H9 (cell line): ENCODE results near the gene GCNT1. TPM values are rescaled to one million over a fixed set of nuclear protein-coding genes. Genes with fewer than 3 reads are reported as not detected.

Experiments used
- DNase-seq: peaks from one replicate; pipeline ENCODE4 v3.0.0-alpha.2; 2017
- H2AFZ ChIP-seq: one replicate; pipeline ENCODE4 v1.6.1; 2013; ENCODE audit warnings: mild to moderate bottlenecking, low read length, control low read depth, moderate library complexity
- H2AK5ac ChIP-seq: 2 replicates; pipeline ENCODE4 v1.6.1; 2013; ENCODE audit warnings: low read length, control low read depth, mixed read lengths; ENCODE audit not compliant: insufficient read length
- H2BK120ac ChIP-seq: one replicate; pipeline ENCODE4 v1.6.1; 2013; ENCODE audit warnings: low read depth, mild to moderate bottlenecking, low read length, control low read depth, inconsistent platforms; ENCODE audit not compliant: poor library complexity, severe bottlenecking
- H2BK12ac ChIP-seq: 2 replicates; pipeline ENCODE4 v1.6.1; 2013; ENCODE audit warnings: low read length, control low read depth, mixed read lengths, low read depth; ENCODE audit not compliant: insufficient read length
- H2BK15ac ChIP-seq: 2 replicates; pipeline ENCODE4 v1.6.1; 2013; ENCODE audit warnings: low read depth, low read length, control low read depth
- H2BK20ac ChIP-seq: one replicate; pipeline ENCODE4 v1.6.1; 2013; ENCODE audit warnings: low read depth, mild to moderate bottlenecking, low read length, control low read depth, inconsistent platforms; ENCODE audit not compliant: poor library complexity, severe bottlenecking
- H2BK5ac ChIP-seq: 2 replicates; pipeline ENCODE4 v1.6.1; 2013; ENCODE audit warnings: low read length, control low read depth, mixed read lengths; ENCODE audit not compliant: insufficient read length
- H3K14ac ChIP-seq: 2 replicates; pipeline ENCODE4 v1.6.1; 2013; ENCODE audit warnings: low read length, control low read depth; ENCODE audit not compliant: insufficient read depth
- H3K18ac ChIP-seq: 2 replicates; pipeline ENCODE4 v1.6.1; 2013; ENCODE audit warnings: low read depth, mild to moderate bottlenecking, mixed read lengths, low read length, control low read depth; ENCODE audit not compliant: insufficient read length
- H3K23ac ChIP-seq: 2 replicates; pipeline ENCODE4 v1.6.1; 2013; ENCODE audit warnings: low read length, control low read depth, mixed read lengths, low read depth; ENCODE audit not compliant: insufficient read length
- H3K23me2 ChIP-seq: 2 replicates; pipeline ENCODE4 v1.6.1; 2013; ENCODE audit warnings: low read depth, mild to moderate bottlenecking, mixed read lengths, low read length, control low read depth; ENCODE audit not compliant: insufficient read length, poor library complexity, severe bottlenecking
- H3K27ac ChIP-seq: 2 replicates; pipeline ENCODE4 v1.5.1; 2013; ENCODE audit warnings: low read length, control low read depth, mixed read lengths, low read depth; ENCODE audit not compliant: insufficient read length
- H3K27me3 ChIP-seq: 2 replicates; pipeline ENCODE4 v1.6.1; 2013; ENCODE audit warnings: low read length, control low read depth, inconsistent platforms; ENCODE audit not compliant: insufficient read depth
- H3K4ac ChIP-seq: 2 replicates; pipeline ENCODE4 v1.6.1; 2013; ENCODE audit warnings: low read depth, mild to moderate bottlenecking, control low read depth, inconsistent platforms, low read length, moderate library complexity
- H3K4me1 ChIP-seq: 2 replicates; pipeline ENCODE4 v1.6.1; 2013; ENCODE audit warnings: low read length, control low read depth, inconsistent platforms; ENCODE audit not compliant: insufficient read depth
- H3K4me2 ChIP-seq: 2 replicates; pipeline ENCODE4 v1.6.1; 2013; ENCODE audit warnings: low read length, control low read depth, mixed read lengths; ENCODE audit not compliant: insufficient read length, insufficient read depth
- H3K56ac ChIP-seq: 2 replicates; pipeline ENCODE4 v1.6.1; 2013; ENCODE audit warnings: low read depth, mild to moderate bottlenecking, mixed read lengths, low read length, control low read depth; ENCODE audit not compliant: insufficient read length
- H3K79me1 ChIP-seq: 2 replicates; pipeline ENCODE4 v1.6.1; 2013; ENCODE audit warnings: low read depth, mild to moderate bottlenecking, moderate library complexity, low read length, control low read depth, inconsistent platforms; ENCODE audit not compliant: insufficient read depth, poor library complexity, severe bottlenecking
- H3K79me2 ChIP-seq: 2 replicates; pipeline ENCODE4 v1.6.1; 2013; ENCODE audit warnings: low read length, control low read depth, inconsistent platforms; ENCODE audit not compliant: insufficient read depth
- H3K9ac ChIP-seq: 2 replicates; pipeline ENCODE4 v1.6.1; 2013; ENCODE audit warnings: low read length, control low read depth, mixed read lengths; ENCODE audit not compliant: insufficient read length; ENCODE audit errors: extremely low read depth
- H3K9me3 ChIP-seq: one replicate; pipeline ENCODE4 v1.6.1; 2013; ENCODE audit warnings: low read depth, low read length, inconsistent platforms; ENCODE audit not compliant: control insufficient read depth
- H3T11ph ChIP-seq: one replicate; pipeline ENCODE4 v1.6.1; 2013; ENCODE audit warnings: mild to moderate bottlenecking, low read length, control low read depth, inconsistent platforms
- H4K20me1 ChIP-seq: one replicate; pipeline ENCODE4 v1.6.1; 2013; ENCODE audit not compliant: control insufficient read depth, insufficient read length, insufficient read depth
- H4K5ac ChIP-seq: 2 replicates; pipeline ENCODE4 v1.6.1; 2013; ENCODE audit warnings: low read depth, mild to moderate bottlenecking, mixed read lengths, low read length, control low read depth; ENCODE audit not compliant: insufficient read length
- H4K8ac ChIP-seq: replicated peaks from 2 replicates; pipeline ENCODE4 v1.6.1; 2013; ENCODE audit warnings: low read length, control low read depth, mixed read lengths, low read depth; ENCODE audit not compliant: insufficient read length
- H4K91ac ChIP-seq: 2 replicates; pipeline ENCODE4 v1.6.1; 2013; ENCODE audit warnings: low read depth, mild to moderate bottlenecking, moderate library complexity, mixed read lengths, low read length, control low read depth; ENCODE audit not compliant: insufficient read length
- H3K27ac Mint-ChIP-seq, 3 experiments: 2 replicates in 2 of 3; 3 replicates in 1 of 3; pipeline ENCODE4 v1.8.0; 2020 to 2021; ENCODE audit warnings: mixed read lengths in 3 of 3, mild to moderate bottlenecking in 1 of 3, moderate library complexity in 1 of 3
- H3K27me3 Mint-ChIP-seq: 2 replicates; pipeline ENCODE4 v1.8.0; 2021; ENCODE audit warnings: low read depth, mild to moderate bottlenecking, moderate library complexity, mixed read lengths
- H3K36me3 Mint-ChIP-seq, 3 experiments: 2 replicates in 2 of 3; 3 replicates in 1 of 3; pipeline ENCODE4 v1.8.0; 2020 to 2021; ENCODE audit warnings: low read depth in 3 of 3, mixed read lengths in 3 of 3; ENCODE audit not compliant: insufficient read depth in 1 of 3
- H3K4me1 Mint-ChIP-seq, 2 experiments: 2 replicates each; pipeline ENCODE4 v1.8.0; 2020; ENCODE audit warnings: mixed read lengths in 2 of 2
- H3K4me3 Mint-ChIP-seq, 2 experiments: 2 replicates in 1 of 2; 3 replicates in 1 of 2; pipeline ENCODE4 v1.8.0; 2020 to 2021; ENCODE audit warnings: mild to moderate bottlenecking in 2 of 2, mixed read lengths in 2 of 2, moderate library complexity in 1 of 2
- H3K9me3 Mint-ChIP-seq, 2 experiments: 2 replicates in 1 of 2; 3 replicates in 1 of 2; pipeline ENCODE4 v1.8.0; 2020; ENCODE audit warnings: mild to moderate bottlenecking in 2 of 2, mixed read lengths in 2 of 2, moderate library complexity in 1 of 2
- CTCF ChIP-seq: fragments of 200-600 bp; sonication (generic); conservative IDR thresholded peaks from 3 replicates; pipeline ENCODE4 v1.8.0; 2021; ENCODE audit warnings: antibody characterized with exemption, mild to moderate bottlenecking
- WGBS: extraction: QIAGEN DNeasy Blood & Tissue Kit; methylation state at CpG from one replicate; pipeline ENCODE4 v1.1.7; 2013; ENCODE audit warnings: missing lambda C conversion rate, low lambda C conversion rate, mixed read lengths; ENCODE audit not compliant: insufficient read length; ENCODE audit errors: extremely low coverage; 5-methylcytosine and 5-hydroxymethylcytosine counted together
- total RNA-seq: library from RNA; stranded (reverse); gene quantifications from 2 replicates; pipeline ENCODE4 v1.2.1, GENCODE V29; 2021

The GCNT1 gene
- total RNA-seq, 1 experiment from 2014 or later, result 35.6 TPM

DNA sequence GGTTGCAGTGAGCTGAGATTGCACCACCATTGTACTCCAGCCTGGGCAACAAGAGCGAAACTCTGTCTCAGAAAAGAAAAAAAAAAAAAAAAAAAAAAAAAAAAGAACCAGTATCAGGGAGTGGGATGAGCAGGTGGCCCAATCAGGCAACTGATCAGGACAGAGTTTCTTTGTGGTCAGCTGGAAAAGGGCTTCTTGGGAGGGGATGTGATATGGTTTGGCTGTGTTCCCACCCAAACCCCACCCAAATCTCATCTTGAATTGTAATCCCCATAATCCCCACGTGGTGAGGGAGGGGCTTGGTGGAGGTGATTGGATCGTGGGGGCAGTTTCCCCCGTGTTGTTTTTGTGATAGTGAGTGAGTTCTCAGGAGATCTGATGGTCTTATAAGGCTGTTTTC is 4.7 kb upstream of the GCNT1 start:
- H3K27ac ChIP-seq, result no peak overlapping the region
- H2AFZ ChIP-seq, result no peak overlapping the region
- H4K91ac ChIP-seq, result no peak overlapping the region
- no peak for DNase-seq
- H2AK5ac ChIP-seq, result no peak overlapping the region
- no peak overlapping the region for H3K4me3 Mint-ChIP-seq
- no peak overlapping the region for H3K27ac Mint-ChIP-seq
- peaks cover 3% of the 10 kb centered on the region; the same call in 1 of the 2 replicates for H3K27me3 Mint-ChIP-seq
- no peak overlapping the region for H4K8ac ChIP-seq
- H3K4me1 Mint-ChIP-seq, result peaks cover 44 to 48% of the 10 kb centered on the region in 2 experiments
- H3K9me3 Mint-ChIP-seq, result peaks cover 5 to 9% of the 10 kb centered on the region in 2 experiments
- no peak overlapping the region for H2BK20ac ChIP-seq
- peaks cover 3% of the 10 kb centered on the region; the same call in 1 of the 2 replicates for H3K4me1 ChIP-seq
- no peak overlapping the region for H3T11ph ChIP-seq
- H3K9ac ChIP-seq, result no peak overlapping the region
- H2BK5ac ChIP-seq, result no peak overlapping the region
- H3K56ac ChIP-seq, result no peak overlapping the region
- no peaks in the 10 kb centered on the region for H3K27me3 ChIP-seq
- H3K18ac ChIP-seq, result no peak overlapping the region
- H2BK120ac ChIP-seq, result no peak overlapping the region
- H3K79me2 ChIP-seq, result no peaks in the 10 kb centered on the region
- no peak for TF ChIP-seq CTCF
- no peak overlapping the region for H2BK12ac ChIP-seq
- peaks cover 0 to 8% (median 2%) of the 10 kb centered on the region in 3 experiments; a peak in 3 of 7 replicates for H3K36me3 Mint-ChIP-seq
- no peaks in the 10 kb centered on the region for H4K20me1 ChIP-seq
- H3K79me1 ChIP-seq, result no peaks in the 10 kb centered on the region
- no peak overlapping the region for H4K5ac ChIP-seq
- WGBS, result no CpG with 5 or more reads among the region's 4 CpGs
- no peak overlapping the region for H2BK15ac ChIP-seq
- H3K4me2 ChIP-seq, result no peak overlapping the region
- H3K9me3 ChIP-seq, result no peaks in the 10 kb centered on the region
- H3K23ac ChIP-seq, result no peak overlapping the region
- peaks cover under 1% of the 10 kb centered on the region for H3K23me2 ChIP-seq
- no peak overlapping the region for H3K4ac ChIP-seq
- H3K14ac ChIP-seq, result no peak overlapping the region
